ENCODE data around the gene VAV2.

The VAV2 gene

DNA sequence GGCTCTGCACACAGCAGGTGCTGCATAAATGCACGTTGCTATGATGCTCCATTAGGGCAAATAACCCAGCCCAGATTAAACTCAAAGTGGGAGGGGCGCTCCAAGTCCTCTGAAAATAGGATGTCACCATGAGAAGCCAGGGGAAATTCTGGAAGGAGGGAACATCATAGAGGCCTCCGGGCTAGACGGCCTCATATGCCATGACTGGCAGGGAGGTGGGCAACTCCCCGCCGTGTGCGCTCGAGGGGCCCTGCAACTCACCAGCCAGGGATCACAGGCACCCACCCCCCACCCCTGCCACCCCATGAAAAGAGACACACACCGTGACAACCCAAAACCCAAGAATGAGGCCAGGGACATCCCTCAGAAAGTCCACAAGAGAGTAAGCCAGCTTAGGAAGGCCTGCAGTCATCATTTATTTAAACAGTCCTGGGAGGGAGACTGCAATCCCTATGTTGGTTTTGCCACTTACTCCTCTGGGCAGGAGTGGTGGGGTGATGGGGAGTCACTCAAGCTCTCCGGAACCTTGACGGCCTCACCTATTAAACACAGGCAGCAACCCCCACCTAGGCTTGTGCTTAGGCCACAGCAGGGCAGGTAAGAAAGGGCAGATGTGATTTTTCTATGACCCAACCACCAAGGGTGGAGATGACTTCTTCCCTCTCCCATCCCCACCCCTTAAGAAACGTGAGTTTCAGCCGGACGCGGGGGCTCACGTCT, 4.0 kb downstream of the VAV2 start:
- no peak overlapping the region for H3K4me3 ChIP-seq (ENCODE audit: low read depth in 1 of 2, low read length in 1 of 2)
- H3K27me3 ChIP-seq: peaks cover 49% of the 10 kb centered on the region
- H3K27ac ChIP-seq: no peak overlapping the region
- no peaks in the 10 kb centered on the region for H3K9me3 ChIP-seq
- no peaks in the 10 kb centered on the region for H3K36me3 ChIP-seq
- TF ChIP-seq, protein P1, sequence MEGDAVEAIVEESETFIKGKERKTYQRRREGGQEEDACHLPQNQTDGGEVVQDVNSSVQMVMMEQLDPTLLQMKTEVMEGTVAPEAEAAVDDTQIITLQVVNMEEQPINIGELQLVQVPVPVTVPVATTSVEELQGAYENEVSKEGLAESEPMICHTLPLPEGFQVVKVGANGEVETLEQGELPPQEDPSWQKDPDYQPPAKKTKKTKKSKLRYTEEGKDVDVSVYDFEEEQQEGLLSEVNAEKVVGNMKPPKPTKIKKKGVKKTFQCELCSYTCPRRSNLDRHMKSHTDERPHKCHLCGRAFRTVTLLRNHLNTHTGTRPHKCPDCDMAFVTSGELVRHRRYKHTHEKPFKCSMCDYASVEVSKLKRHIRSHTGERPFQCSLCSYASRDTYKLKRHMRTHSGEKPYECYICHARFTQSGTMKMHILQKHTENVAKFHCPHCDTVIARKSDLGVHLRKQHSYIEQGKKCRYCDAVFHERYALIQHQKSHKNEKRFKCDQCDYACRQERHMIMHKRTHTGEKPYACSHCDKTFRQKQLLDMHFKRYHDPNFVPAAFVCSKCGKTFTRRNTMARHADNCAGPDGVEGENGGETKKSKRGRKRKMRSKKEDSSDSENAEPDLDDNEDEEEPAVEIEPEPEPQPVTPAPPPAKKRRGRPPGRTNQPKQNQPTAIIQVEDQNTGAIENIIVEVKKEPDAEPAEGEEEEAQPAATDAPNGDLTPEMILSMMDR (IDR thresholded peaks at IDR 0.05): no peak
- peaks cover 0 to 3% of the 10 kb centered on the region in 2 experiments for H3K4me1 ChIP-seq (ENCODE audit: control insufficient read depth in 1 of 2, insufficient read depth in 1 of 2, low read depth in 1 of 2, low read length in 1 of 2)

GRCh38 chr9:133987446-133987788, 4.7 kb downstream of the VAV2 start:
- no peaks in the 10 kb centered on the region for H3K4me1 ChIP-seq (ENCODE audit: control insufficient read depth in 1 of 2, insufficient read depth in 1 of 2, low read depth in 1 of 2, low read length in 1 of 2)
- no peak overlapping the region for H3K4me3 ChIP-seq (ENCODE audit: low read depth in 1 of 2, low read length in 1 of 2)
- H3K9me3 ChIP-seq: no peaks in the 10 kb centered on the region
- TF ChIP-seq, protein P1 (IDR thresholded peaks at IDR 0.05): no peak
- no peak overlapping the region for H3K27ac ChIP-seq
- peaks cover 42% of the 10 kb centered on the region for H3K27me3 ChIP-seq
- H3K36me3 ChIP-seq: no peaks in the 10 kb centered on the region

- H3K36me3 ChIP-seq: no peaks in the 10 kb centered on the region
- TF ChIP-seq, protein P1 (IDR thresholded peaks at IDR 0.05): no peak
- H3K27ac ChIP-seq: no peak overlapping the region
- peaks cover 37% of the 10 kb centered on the region for H3K27me3 ChIP-seq
- H3K4me1 ChIP-seq (ENCODE audit: control insufficient read depth in 1 of 2, insufficient read depth in 1 of 2, low read depth in 1 of 2, low read length in 1 of 2): no peaks in the 10 kb centered on the region
- H3K4me3 ChIP-seq (ENCODE audit: low read depth in 1 of 2, low read length in 1 of 2): no peak overlapping the region
- no peaks in the 10 kb centered on the region for H3K9me3 ChIP-seq
These were observed 5.2 kb downstream of the VAV2 start for GRCh38 chr9:133986774-133987445.

DNA sequence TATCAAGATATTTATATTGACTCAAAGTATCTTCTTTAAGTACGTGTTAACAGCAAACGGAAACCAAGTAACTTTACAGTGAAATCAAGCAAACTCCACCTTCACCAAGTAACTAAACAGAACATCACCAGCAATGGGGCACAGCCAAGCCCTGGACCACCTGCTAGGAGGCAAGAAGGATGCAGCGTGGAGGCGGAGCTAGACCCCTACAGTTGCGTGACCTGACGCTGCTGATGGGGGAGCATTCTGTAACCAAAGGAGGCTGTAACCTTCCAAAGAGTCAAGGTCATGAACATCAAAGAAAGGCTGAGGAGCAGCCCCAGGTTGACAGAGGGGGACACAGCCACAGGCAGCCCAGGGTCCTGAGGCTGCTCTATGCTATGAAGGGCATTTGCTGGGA, 6.1 kb downstream of the VAV2 start:
- H3K36me3 ChIP-seq: no peaks in the 10 kb centered on the region
- H3K27me3 ChIP-seq: peaks cover 29% of the 10 kb centered on the region
- H3K4me1 ChIP-seq (ENCODE audit: control insufficient read depth in 1 of 2, insufficient read depth in 1 of 2, low read depth in 1 of 2, low read length in 1 of 2): no peaks in the 10 kb centered on the region
- TF ChIP-seq, protein P1 (IDR thresholded peaks at IDR 0.05): no peak
- no peak overlapping the region for H3K27ac ChIP-seq
- H3K9me3 ChIP-seq: no peaks in the 10 kb centered on the region
- no peak overlapping the region for H3K4me3 ChIP-seq (ENCODE audit: low read depth in 1 of 2, low read length in 1 of 2)

DNA sequence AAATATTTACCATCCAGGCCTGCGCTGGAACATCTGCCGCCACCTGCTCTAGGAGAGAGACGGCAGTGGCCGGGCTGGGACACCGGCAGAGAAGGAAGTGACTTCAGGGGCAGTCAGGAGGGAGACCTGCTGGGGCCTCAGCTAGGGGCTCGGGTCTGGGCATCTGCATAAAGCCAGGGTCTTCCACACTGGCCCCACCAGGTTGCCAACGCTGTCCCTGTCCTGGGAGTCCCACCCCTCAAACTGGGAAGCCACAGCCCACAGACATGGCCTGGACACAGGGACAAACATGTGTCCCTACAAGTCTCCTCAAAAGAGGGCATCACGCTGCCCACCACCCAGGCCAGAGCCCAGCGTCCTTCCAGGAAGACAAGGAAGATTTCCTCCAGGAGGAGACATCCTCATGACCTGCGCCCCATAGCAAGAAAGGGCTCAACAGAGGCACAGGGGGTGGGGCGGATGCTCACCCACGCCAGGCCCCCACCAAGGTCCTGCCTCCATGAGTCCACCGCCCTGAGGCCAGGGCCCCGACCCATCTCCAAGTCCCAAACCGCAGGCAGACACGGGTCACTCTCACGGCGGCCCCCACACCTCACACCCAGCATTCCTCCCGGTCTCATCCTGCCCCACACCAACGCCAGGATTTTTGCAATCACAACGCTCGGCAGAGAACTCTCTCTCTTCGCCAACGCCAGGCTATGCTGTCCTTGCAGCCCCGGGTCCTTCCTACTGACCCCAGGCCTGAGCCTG, 9.0 kb downstream of the VAV2 start:
- peaks cover 7% of the 10 kb centered on the region for H3K27me3 ChIP-seq
- H3K27ac ChIP-seq: no peak overlapping the region
- TF ChIP-seq, protein P1 (IDR thresholded peaks at IDR 0.05): no peak
- H3K4me1 ChIP-seq (ENCODE audit: control insufficient read depth in 1 of 2, insufficient read depth in 1 of 2, low read depth in 1 of 2, low read length in 1 of 2): no peaks in the 10 kb centered on the region
- no peak overlapping the region for H3K4me3 ChIP-seq (ENCODE audit: low read depth in 1 of 2, low read length in 1 of 2)
- H3K9me3 ChIP-seq: no peaks in the 10 kb centered on the region
- H3K36me3 ChIP-seq: no peaks in the 10 kb centered on the region
